Naive B cell (primary cell): Measurements from ENCODE around the gene RMND1. TPM values are rescaled to one million over a fixed set of nuclear protein-coding genes. Genes with fewer than 3 reads are reported as not detected.

Experiments
- ATAC-seq, 2 donors: fragments of 150-1000 bp; cut with Tn5 transposase; 2 replicates each; pipeline ENCODE4 v1.10.0; 2021; ENCODE audit warnings: low read depth in 2 of 2, mild to moderate bottlenecking in 2 of 2, moderate library complexity in 2 of 2
- DNase-seq: peaks from one replicate; pipeline ENCODE4 v3.0.0; 2022
- H3K27ac Mint-ChIP-seq, 6 donors: one replicate each; pipeline ENCODE4 v1.8.0; 2020 to 2022; ENCODE audit warnings: mild to moderate bottlenecking in 6 of 6, mixed read lengths in 6 of 6, moderate library complexity in 5 of 6, inconsistent platforms in 2 of 6
- H3K27me3 Mint-ChIP-seq, 3 donors: one replicate each; pipeline ENCODE4 v1.8.0; 2021 to 2022; ENCODE audit warnings: mixed read lengths in 3 of 3, mild to moderate bottlenecking in 1 of 3
- H3K36me3 Mint-ChIP-seq, 2 donors: one replicate each; pipeline ENCODE4 v1.8.0; 2020 to 2022; ENCODE audit warnings: mixed read lengths in 2 of 2, inconsistent platforms in 1 of 2, mild to moderate bottlenecking in 1 of 2
- H3K4me1 Mint-ChIP-seq, 3 donors: one replicate each; pipeline ENCODE4 v1.8.0; 2020 to 2022; ENCODE audit warnings: mixed read lengths in 3 of 3, inconsistent platforms in 1 of 3, mild to moderate bottlenecking in 1 of 3, moderate library complexity in 1 of 3
- H3K4me3 Mint-ChIP-seq, 8 donors: one replicate each; pipeline ENCODE4 v1.8.0; 2020 to 2022; ENCODE audit warnings: mild to moderate bottlenecking in 8 of 8, mixed read lengths in 8 of 8, moderate library complexity in 8 of 8, inconsistent platforms in 2 of 8
- H3K9me3 Mint-ChIP-seq, 7 donors: one replicate each; pipeline ENCODE4 v1.8.0; 2020 to 2022; ENCODE audit warnings: mixed read lengths in 7 of 7, mild to moderate bottlenecking in 5 of 7, inconsistent platforms in 2 of 7, moderate library complexity in 1 of 7
- polyA plus RNA-seq, 6 donors: library from polyadenylated mRNA; unstranded; fragments of 300-500 nt; fragmentation: Illumina TruSeq; gene quantifications; one replicate each; pipeline ENCODE4 v1.2.3, GENCODE V29; 2021; ENCODE audit warnings: low read depth in 6 of 6

RMND1 gene, protein sequence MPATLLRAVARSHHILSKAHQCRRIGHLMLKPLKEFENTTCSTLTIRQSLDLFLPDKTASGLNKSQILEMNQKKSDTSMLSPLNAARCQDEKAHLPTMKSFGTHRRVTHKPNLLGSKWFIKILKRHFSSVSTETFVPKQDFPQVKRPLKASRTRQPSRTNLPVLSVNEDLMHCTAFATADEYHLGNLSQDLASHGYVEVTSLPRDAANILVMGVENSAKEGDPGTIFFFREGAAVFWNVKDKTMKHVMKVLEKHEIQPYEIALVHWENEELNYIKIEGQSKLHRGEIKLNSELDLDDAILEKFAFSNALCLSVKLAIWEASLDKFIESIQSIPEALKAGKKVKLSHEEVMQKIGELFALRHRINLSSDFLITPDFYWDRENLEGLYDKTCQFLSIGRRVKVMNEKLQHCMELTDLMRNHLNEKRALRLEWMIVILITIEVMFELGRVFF
- polyA plus RNA-seq, result 10 to 100 TPM in 3 of 6 donors, 1 to 10 TPM in 3; 2.7 to 13.8 (median 9.8) TPM

DNA sequence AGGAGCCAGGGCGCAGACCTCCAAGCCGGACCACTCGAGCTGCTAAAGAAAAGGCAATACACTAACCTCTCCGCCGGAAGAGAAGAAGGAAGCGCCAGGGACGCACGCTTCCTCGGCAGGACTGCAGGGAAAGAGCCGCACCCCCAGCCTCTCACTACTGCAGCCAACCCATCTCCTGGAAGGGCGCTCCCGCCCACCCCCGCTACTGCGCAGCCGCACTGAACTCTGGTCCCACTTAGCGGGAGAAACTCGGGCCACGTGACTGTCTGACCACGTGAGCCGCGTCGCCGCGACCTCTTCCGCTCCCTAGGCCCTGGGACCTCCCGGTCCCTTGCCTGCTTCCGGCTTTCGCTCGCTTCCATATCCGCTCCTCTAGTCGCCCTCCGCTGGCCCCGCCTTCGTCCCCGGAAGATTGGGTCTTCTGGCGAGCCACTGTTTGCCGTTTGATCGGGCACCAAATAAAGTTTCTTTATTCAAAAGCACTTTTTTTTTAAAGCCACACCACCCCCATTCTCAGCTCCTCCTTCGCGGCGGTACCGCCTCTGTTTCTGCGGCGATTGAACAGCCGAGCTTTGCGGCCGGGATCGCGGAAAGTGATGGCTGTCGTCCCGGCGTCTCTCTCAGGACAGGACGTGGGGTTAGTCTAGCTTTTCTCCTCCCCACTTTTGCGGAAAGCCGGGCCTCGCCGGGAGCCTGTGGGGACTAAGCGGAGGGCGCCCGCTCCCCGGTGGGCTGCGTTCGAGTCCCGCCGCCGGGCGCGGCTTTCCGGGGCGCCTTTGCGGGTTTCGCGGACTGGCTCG, at the start of gene RMND1:
Gene RMND1 (minus strand): TSS at position 177 of the 800 bp plus-strand sequence. CDS start 6,315 bp downstream, outside the sequence.
- peak; percentile 99 for DNase-seq
- peaks cover 23 to 41% (median 25%) of the 10 kb centered on the region in 3 donors for H3K4me1 Mint-ChIP-seq
- H3K27me3 Mint-ChIP-seq, result no peaks in the 10 kb centered on the region
- H3K9me3 Mint-ChIP-seq, result peaks cover 0 to 5% (median 0%) of the 10 kb centered on the region in 7 donors
- H3K36me3 Mint-ChIP-seq, result no peaks in the 10 kb centered on the region
- peak within 1 kb of the TSS; percentile 93 to 99 (median 98) for H3K4me3 Mint-ChIP-seq
- peak; percentile 92 to 94 for ATAC-seq
- peak within 1 kb of the TSS; percentile 93 to 99 (median 95) for H3K27ac Mint-ChIP-seq

DNA sequence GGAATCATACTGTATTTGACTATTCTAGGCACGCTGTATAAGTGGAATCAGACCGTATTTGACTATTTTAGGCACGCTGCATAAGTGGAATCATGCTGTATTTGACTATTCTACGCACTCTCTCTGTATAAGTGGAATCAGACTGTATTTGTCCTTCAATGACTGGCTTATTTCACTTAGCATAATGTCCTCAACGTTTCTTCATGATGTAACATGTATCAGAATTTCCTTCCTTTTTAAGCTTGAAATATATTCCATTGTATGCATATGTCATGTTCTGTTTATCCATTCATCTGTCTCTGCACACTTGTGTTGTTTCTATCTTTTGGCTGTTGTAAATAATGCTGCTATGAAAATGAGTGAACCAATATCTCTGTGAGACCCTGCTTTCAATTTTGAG, 47.6 kb upstream of the RMND1 start:
- H3K27me3 Mint-ChIP-seq, result peaks cover 20 to 29% (median 24%) of the 10 kb centered on the region in 3 donors

DNA sequence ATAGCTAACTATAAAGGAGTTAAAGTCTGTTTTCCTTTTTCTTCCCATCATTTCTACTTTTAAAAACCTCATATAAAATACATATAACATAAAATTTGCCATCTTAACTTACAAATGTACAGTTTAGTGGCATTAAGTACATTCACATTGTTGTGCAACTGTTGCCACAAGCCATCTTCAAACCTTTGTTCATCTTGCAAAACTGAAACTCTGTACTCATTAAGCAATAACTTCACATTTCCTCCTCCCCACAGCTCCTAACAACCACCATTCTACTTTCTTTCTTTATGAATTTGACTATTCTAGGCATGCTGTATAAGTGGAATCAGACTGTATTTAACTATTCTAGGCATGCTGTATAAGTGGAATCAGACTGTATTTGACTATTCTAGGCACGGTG, 46.4 kb upstream of the RMND1 start:
- no peak for DNase-seq
- H3K36me3 Mint-ChIP-seq, result no peaks in the 10 kb centered on the region
- no peak overlapping the region for H3K4me3 Mint-ChIP-seq
- peaks cover 24 to 34% (median 31%) of the 10 kb centered on the region in 3 donors for H3K27me3 Mint-ChIP-seq
- no peak overlapping the region for H3K27ac Mint-ChIP-seq
- H3K4me1 Mint-ChIP-seq, result peaks cover 13 to 21% (median 19%) of the 10 kb centered on the region in 3 donors
- no peaks in the 10 kb centered on the region for H3K9me3 Mint-ChIP-seq
- ATAC-seq, result no peak

More for the DNA sequence above, 47.6 kb upstream of the RMND1 start:
- no peak overlapping the region for H3K4me3 Mint-ChIP-seq
- ATAC-seq (no peak), DNase-seq (no peak)
- no peaks in the 10 kb centered on the region for H3K36me3 Mint-ChIP-seq
- no peaks in the 10 kb centered on the region for H3K9me3 Mint-ChIP-seq
- peaks cover 7 to 17% (median 14%) of the 10 kb centered on the region in 3 donors for H3K4me1 Mint-ChIP-seq
- no peak overlapping the region for H3K27ac Mint-ChIP-seq

DNA sequence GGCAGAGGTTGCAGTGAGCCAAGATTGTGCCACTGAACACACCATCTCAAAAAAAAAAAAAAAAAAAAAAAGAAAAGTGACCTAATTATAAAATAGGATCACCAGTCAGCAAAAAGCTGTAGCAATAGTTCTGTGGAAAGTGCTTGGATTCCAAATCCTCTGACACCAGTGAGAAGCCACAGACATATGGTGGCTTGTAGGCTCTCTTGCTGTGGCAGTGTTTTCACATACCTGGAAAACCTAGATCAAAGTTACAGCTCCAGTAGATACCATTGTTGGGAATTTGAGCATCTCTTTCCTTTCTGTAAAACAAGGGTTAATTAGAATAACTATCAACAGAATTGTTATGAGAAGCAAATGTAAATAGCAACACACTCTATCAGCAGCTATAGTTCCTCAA, 46.0 kb upstream of the RMND1 start:
- Mint-ChIP-seq H3K36me3 (no peaks in the 10 kb centered on the region), H3K9me3 (no peaks in the 10 kb centered on the region), H3K4me1 (peaks cover 16 to 21% (median 21%) of the 10 kb centered on the region in 3 donors), H3K27me3 (peaks cover 29 to 37% (median 35%) of the 10 kb centered on the region in 3 donors), H3K27ac (no peak overlapping the region), H3K4me3 (no peak overlapping the region)
- ATAC-seq (no peak), DNase-seq (no peak)

DNA sequence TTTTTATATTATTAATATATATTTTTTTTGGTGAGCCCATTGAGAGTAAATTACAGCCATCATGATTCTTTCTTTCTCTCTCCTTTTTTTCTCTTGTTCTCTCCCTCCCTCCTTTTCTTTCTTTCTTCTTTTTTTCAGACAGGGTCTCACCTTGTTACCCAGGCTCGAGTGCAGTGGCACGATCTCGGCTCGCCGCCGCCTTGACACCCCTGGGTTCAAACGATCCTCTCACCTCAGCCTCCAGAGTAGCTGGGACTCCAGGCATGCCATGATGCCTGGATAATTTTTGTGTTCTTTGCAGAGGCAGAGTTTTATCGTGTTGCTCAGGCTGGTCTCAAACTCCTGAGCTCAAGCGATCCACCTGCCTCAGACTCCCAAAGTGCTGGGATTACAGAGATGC, 43.5 kb upstream of the RMND1 start:
- Mint-ChIP-seq H3K9me3 (no peaks in the 10 kb centered on the region), H3K27ac (peak overlapping the region in 1 of 6 donors; percentile 43), H3K36me3 (no peaks in the 10 kb centered on the region), H3K27me3 (peaks cover 36 to 52% (median 40%) of the 10 kb centered on the region in 3 donors), H3K4me3 (peak overlapping the region in 4 of 8 donors; percentile 35 to 83 (median 60)), H3K4me1 (peaks cover 16 to 21% (median 21%) of the 10 kb centered on the region in 3 donors)
- no peak for DNase-seq
- no peak for ATAC-seq

DNA sequence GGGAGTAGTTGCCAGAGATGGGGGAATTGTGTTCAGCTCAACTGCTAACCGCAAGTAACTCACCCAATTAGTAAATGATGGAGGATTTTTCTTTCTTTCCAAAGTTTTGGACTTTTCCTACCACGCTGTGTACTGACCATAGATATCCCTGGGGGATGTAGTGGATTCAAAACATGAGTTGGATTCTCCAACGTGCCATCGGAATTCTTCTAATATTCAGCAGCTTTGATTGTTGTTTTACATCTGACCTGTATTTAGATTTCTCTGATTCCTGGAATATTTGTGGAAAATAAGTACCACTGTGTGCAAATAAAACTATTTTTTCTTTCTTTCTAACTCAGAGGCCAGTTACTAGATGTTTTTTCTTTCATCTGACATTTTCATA, 43.0 kb upstream of the RMND1 start:
- Mint-ChIP-seq H3K4me3 (peak overlapping the region; percentile 35 to 84 (median 74)), H3K27me3 (peaks cover 36 to 49% (median 40%) of the 10 kb centered on the region in 3 donors), H3K27ac (no peak overlapping the region), H3K9me3 (no peaks in the 10 kb centered on the region), H3K4me1 (peaks cover 14 to 18% (median 17%) of the 10 kb centered on the region in 3 donors), H3K36me3 (no peaks in the 10 kb centered on the region)
- ATAC-seq (no peak), DNase-seq (no peak)

DNA sequence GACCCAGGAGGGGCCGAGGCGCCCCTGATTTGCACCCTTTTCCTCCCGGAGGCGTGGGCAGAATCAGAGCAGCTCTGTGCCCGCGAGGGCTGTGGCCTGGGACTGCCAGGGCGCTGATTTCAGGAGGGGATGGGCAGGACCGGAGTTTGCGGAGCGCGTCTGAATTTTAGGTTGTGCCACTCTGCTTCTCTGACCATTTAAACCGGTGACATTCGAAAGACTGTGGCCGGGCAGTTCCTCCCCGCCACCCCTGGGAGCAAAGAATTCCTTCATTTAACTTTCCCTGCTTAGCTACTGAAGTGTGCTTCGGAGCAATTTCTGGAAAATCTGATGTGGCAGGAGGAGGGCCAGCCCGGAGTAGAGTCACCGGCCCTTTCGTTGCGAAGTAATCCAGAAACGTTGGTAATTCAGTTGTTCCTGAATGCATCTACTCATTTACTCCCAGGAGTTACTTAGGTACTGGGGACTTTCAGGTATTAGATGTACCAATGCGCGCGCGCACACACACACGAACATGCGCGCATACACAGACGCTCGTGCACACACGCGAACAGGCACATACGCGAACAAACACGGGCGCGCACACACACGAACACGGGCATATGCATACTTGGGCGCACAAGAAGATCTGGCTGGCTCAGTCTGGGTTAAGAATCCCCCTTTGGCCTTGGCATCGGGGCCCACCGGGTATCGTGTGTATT, 42.5 kb upstream of the RMND1 start:
- Mint-ChIP-seq H3K27ac (no peak overlapping the region), H3K9me3 (no peaks in the 10 kb centered on the region), H3K36me3 (no peaks in the 10 kb centered on the region), H3K4me1 (peaks cover 12 to 17% (median 14%) of the 10 kb centered on the region in 3 donors), H3K4me3 (peak overlapping the region; percentile 2 to 84 (median 74)), H3K27me3 (peaks cover 30 to 47% (median 40%) of the 10 kb centered on the region in 3 donors)
- DNase-seq, result peak; percentile 11
- peak; percentile 32 to 46 for ATAC-seq

DNA sequence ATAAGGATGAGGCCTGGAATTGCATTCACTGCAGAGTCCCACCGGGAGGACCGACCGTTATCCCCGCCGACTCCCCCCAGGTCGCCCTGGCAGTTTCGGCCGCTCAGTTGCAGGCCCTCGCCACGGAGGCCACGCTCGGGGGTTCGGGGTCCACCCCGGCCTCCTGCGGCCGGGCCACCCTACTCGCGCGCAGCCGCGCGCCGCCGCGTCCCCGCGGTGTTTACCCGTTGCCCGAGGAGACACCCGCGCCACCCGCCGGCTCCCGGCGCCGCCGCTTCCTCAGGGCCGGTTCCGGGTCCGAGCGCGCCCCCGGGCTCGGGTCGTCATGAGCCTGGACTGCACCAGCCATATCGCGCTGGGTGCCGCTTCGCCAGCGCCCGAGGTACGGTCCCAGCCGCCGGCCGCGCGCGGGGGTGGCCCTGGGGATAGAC, 41.9 kb upstream of the RMND1 start, which contains the start of gene CCDC170:
Gene CCDC170 (plus strand): TSS at position 214 of the 431 bp plus-strand sequence. CDS start 112 bp downstream, at position 326.
- Mint-ChIP-seq H3K27ac (no peak within 1 kb of the TSS), H3K4me1 (peaks cover 12 to 17% (median 14%) of the 10 kb centered on the region in 3 donors), H3K4me3 (peak within 1 kb of the TSS; percentile 2 to 84 (median 74)), H3K9me3 (no peaks in the 10 kb centered on the region), H3K36me3 (no peaks in the 10 kb centered on the region), H3K27me3 (peaks cover 29 to 47% (median 40%) of the 10 kb centered on the region in 3 donors)
- DNase-seq (peak; percentile 1), ATAC-seq (peak; percentile 47 to 56)

DNA sequence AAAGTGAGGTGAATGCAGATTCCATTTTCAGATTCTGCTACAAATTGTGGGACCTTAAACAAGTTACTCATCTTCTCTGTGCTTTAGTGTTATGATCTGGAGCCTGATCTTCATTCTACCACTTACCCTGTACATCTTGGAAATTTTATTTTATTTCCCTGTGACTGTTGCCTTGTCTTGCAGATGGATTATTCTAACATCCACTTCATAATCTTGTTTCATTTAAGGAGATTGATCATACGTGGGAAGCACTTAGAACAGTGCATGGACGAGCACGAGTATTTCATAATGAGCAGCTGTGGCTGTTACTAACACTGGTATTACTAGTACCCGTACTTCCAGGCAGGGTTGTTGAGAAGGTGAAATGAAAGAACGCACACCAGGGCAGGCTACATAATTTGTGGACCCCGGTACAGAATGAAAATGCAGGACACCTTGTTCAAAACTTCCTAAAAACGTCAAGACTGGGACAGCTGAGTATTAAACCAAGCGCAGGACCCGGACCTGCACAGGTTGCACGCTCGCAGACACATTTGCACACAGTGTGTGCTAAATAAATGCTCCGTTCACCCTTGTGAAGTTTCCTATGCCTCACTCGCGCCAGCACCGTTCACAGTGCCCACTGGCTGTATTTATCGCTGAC, 41.4 kb upstream of the RMND1 start:
- H3K9me3 Mint-ChIP-seq, result no peaks in the 10 kb centered on the region
- no peak overlapping the region for H3K27ac Mint-ChIP-seq
- peaks cover 29 to 47% (median 40%) of the 10 kb centered on the region in 3 donors for H3K27me3 Mint-ChIP-seq

DNA sequence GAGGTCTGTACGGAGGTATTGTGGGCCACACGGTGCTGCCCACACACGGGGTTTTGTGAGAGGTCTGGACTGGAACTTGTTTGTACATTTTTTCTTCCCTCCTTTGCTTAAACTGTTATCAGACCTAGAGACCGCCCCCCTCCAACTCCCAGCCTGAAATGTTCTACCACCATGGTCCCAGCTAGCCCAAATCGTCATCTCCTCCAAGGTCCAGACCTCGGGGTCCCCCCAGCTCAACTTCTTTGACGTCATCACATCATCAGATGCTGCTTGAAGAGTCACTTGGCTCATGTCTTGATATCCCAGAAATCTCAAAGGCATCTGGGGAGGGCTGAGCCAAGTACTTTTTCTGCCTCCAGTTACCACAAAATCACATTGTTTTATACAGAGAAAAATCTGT, 39.1 kb upstream of the RMND1 start:
- DNase-seq (no peak), ATAC-seq (no peak)
- peak overlapping the region in 1 of 6 donors; percentile 16 for H3K27ac Mint-ChIP-seq
- H3K36me3 Mint-ChIP-seq, result no peaks in the 10 kb centered on the region
- H3K4me1 Mint-ChIP-seq, result peaks cover 8 to 17% (median 12%) of the 10 kb centered on the region in 3 donors
- peaks cover 26 to 45% (median 35%) of the 10 kb centered on the region in 3 donors for H3K27me3 Mint-ChIP-seq
- H3K4me3 Mint-ChIP-seq, result no peak overlapping the region
- H3K9me3 Mint-ChIP-seq, result no peaks in the 10 kb centered on the region

More for the DNA sequence above, 41.4 kb upstream of the RMND1 start:
- ATAC-seq, result no peak
- H3K36me3 Mint-ChIP-seq, result no peaks in the 10 kb centered on the region
- no peak for DNase-seq
- peaks cover 9 to 17% (median 12%) of the 10 kb centered on the region in 3 donors for H3K4me1 Mint-ChIP-seq
- H3K4me3 Mint-ChIP-seq, result peak overlapping the region in 7 of 8 donors; percentile 19 to 81 (median 65)

DNA sequence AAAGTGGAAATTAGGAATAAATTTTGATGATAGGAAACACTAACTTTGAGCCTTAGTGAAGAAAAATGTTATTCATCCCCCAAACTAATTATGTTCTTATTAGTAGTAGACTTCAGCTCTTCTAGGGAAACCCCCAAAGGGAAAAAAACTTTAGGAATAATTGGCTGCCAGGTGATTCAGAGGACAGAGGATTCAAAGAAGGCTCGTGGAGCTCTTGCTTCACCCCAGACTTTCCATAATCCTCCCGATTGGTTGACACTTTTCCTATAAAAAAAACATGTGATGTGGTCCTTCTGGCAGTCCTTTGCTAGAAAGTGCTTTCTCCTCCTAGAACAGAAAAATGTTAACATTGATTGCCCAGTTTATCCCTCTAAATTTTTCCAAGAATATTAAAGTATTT, 36.3 kb upstream of the RMND1 start:
- Mint-ChIP-seq H3K27ac (no peak overlapping the region), H3K4me3 (no peak overlapping the region), H3K4me1 (peaks cover 0 to 2% (median 1%) of the 10 kb centered on the region in 3 donors), H3K27me3 (peaks cover 4 to 24% (median 15%) of the 10 kb centered on the region in 3 donors), H3K9me3 (no peaks in the 10 kb centered on the region), H3K36me3 (no peaks in the 10 kb centered on the region)
- no peak for ATAC-seq
- no peak for DNase-seq

DNA sequence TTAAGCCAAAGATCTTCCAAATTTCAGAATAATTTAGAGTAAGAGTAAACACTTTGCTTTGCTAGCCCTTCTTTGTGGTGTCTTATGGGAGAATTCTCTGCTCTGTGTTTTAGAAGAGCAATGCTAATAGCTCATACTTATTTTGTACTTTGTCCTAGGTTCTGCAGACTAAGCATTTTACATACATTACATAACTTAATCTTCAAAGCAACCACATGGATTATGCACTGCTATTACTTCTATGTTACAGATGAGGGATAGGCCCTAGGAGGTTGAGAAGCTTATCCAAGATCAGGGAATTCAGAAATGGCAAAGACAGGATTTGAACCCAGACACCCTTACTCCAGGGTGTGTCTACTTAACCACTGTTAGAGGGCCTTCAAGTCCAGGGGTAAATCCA, 32.1 kb upstream of the RMND1 start:
- H3K9me3 Mint-ChIP-seq, result peaks cover 0 to 3% (median 0%) of the 10 kb centered on the region in 7 donors
- no peak overlapping the region for H3K27ac Mint-ChIP-seq
- ATAC-seq (no peak), DNase-seq (no peak)
- H3K36me3 Mint-ChIP-seq, result no peaks in the 10 kb centered on the region
- peak overlapping the region in 1 of 8 donors; percentile 35 for H3K4me3 Mint-ChIP-seq
- no peaks in the 10 kb centered on the region for H3K27me3 Mint-ChIP-seq
- H3K4me1 Mint-ChIP-seq, result peaks cover 17 to 23% (median 20%) of the 10 kb centered on the region in 3 donors
